Stomach (tissue), 4 donors: Measurements from ENCODE around the gene PPARGC1A.

ENCODE experiments used
- POLR2A ChIP-seq, 4 donors: fragments of 450-650 bp; IDR thresholded peaks; one replicate each; pipeline ENCODE4 v1.6.1; 2016; ENCODE audit warnings: antibody characterized with exemption in 4 of 4, control low read depth in 2 of 4, mild to moderate bottlenecking in 1 of 4, moderate library complexity in 1 of 4
- POLR2AphosphoS5 ChIP-seq, 3 donors: sonication (generic); formaldehyde crosslinking; IDR thresholded peaks; one replicate each; pipeline ENCODE4 v1.6.1; 2016; ENCODE audit warnings: antibody characterized with exemption in 3 of 3
- TF ChIP-seq, protein P1 (sequence below), 7 experiments: fragments of 450-650 bp in 4 of 7; fragments of 200-600 bp in 3 of 7; sonication (generic) in 3 of 7; IDR thresholded peaks; one replicate each; pipeline ENCODE4 v1.5.1; 2016 to 2019; ENCODE audit warnings: antibody characterized with exemption in 7 of 7, control low read depth in 2 of 7, mild to moderate bottlenecking in 1 of 7

DNA sequence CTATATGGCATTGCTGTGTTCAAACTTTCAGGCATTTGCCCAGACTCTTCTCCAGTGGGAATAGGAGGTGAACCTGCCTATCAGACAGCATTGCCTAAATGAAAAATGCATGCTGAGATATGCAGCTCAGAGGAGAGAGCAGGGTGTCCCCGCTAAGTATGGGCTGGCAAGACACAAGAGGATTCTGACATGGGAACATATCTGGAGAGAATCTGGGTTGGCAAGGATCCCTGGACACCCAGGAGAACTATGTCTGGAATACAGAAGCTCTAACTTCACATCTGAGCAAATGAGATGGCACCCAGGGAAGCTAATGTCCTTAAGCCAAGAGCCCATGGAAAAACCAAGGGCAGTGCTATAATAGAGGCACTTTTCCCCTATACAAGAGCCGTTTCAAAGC is 18.4 kb downstream of the PPARGC1A start:
- TF ChIP-seq, protein P1, sequence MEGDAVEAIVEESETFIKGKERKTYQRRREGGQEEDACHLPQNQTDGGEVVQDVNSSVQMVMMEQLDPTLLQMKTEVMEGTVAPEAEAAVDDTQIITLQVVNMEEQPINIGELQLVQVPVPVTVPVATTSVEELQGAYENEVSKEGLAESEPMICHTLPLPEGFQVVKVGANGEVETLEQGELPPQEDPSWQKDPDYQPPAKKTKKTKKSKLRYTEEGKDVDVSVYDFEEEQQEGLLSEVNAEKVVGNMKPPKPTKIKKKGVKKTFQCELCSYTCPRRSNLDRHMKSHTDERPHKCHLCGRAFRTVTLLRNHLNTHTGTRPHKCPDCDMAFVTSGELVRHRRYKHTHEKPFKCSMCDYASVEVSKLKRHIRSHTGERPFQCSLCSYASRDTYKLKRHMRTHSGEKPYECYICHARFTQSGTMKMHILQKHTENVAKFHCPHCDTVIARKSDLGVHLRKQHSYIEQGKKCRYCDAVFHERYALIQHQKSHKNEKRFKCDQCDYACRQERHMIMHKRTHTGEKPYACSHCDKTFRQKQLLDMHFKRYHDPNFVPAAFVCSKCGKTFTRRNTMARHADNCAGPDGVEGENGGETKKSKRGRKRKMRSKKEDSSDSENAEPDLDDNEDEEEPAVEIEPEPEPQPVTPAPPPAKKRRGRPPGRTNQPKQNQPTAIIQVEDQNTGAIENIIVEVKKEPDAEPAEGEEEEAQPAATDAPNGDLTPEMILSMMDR (IDR thresholded peaks at IDR 0.05), result no peak
- TF ChIP-seq POLR2A (IDR thresholded peaks at IDR 0.05), result no peak
- TF ChIP-seq POLR2AphosphoS5 (IDR thresholded peaks at IDR 0.05), result no peak
